Progenitor cell of endocrine pancreas (in vitro differentiated cells): ENCODE data around the gene SAPCD1. TPM values are rescaled to one million over a fixed set of nuclear protein-coding genes. Genes with fewer than 3 reads are reported as not detected.

Experiments
- DNase-seq: peaks from one replicate; pipeline ENCODE4 v3.0.0; 2021; ENCODE audit warnings: low spot score; ENCODE audit not compliant: unreplicated experiment
- H3K27ac Mint-ChIP-seq: 2 replicates; pipeline ENCODE4 v1.8.0; 2021; ENCODE audit warnings: mild to moderate bottlenecking, moderate library complexity, mixed read lengths
- H3K27me3 Mint-ChIP-seq: 2 replicates; pipeline ENCODE4 v1.8.0; 2021; ENCODE audit warnings: mixed read lengths
- H3K36me3 Mint-ChIP-seq: 2 replicates; pipeline ENCODE4 v1.8.0; 2022; ENCODE audit warnings: mixed read lengths; ENCODE audit not compliant: insufficient read depth
- H3K4me1 Mint-ChIP-seq: 2 replicates; pipeline ENCODE4 v1.8.0; 2021; ENCODE audit warnings: low read depth, mixed read lengths
- H3K4me3 Mint-ChIP-seq: 2 replicates; pipeline ENCODE4 v1.8.0; 2021; ENCODE audit warnings: low read depth, mild to moderate bottlenecking, moderate library complexity, mixed read lengths
- H3K9me3 Mint-ChIP-seq: 2 replicates; pipeline ENCODE4 v1.8.0; 2021; ENCODE audit warnings: low read depth, mixed read lengths
- CTCF ChIP-seq: fragments of 200-600 bp; sonication (generic); IDR thresholded peaks from one replicate; pipeline ENCODE4 v1.5.0; 2021; ENCODE audit warnings: antibody characterized with exemption, mild to moderate bottlenecking; ENCODE audit not compliant: unreplicated experiment
- total RNA-seq: library from RNA; stranded (reverse); gene quantifications from 2 replicates; pipeline ENCODE4 v1.2.1, GENCODE V29; 2021

The SAPCD1 gene
- total RNA-seq, 1 donor from 2014 or later, result 8.6 TPM

DNA sequence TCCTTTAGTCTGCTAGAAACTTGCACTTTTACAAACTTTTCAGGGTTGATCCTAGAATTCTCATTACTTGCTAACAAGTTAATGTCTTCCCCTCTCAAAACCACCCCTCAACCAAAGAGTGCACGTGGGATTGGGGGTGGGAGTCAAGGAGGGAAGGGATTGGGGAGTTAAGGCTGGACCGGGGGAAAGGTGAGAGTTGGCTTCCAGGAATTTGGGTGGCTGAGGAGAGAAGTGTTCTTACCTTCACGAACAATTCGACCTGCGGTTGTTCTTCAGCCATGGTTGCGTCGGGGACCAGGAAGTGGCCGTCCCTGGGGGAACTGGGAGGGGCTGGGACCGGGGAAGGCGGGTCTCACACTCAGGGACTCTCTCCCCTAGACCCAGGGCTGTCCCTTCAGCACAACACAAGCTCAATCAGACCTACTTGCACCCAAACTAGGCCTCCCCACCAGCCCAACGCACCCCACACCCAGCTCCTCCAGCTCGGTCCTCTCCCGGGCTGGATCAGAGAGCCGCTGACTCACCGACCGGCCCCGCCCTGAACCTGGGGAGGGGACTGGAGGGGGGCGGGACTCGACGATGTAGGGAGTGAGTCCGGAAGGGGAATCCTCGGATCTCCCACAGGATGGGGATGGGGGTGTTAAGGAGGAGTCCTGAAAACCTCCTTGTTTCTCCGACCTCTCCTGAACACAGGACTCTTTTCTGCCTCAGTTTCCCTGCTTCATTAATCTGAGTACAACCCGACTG, 26.3 kb upstream of the SAPCD1 start, which contains the start of gene CLIC1:
Gene CLIC1, minus strand, starts transcription at position 510 of the 747 bp plus-strand sequence. Its CDS starts 230 bp downstream, at position 280.
- peaks cover 49% of the 10 kb centered on the region for H3K4me1 Mint-ChIP-seq
- no peaks in the 10 kb centered on the region for H3K9me3 Mint-ChIP-seq
- H3K36me3 Mint-ChIP-seq, result peaks cover 16% of the 10 kb centered on the region
- H3K27ac Mint-ChIP-seq, result peak within 1 kb of the TSS; percentile 98
- peak within 1 kb of the TSS; percentile 99 for H3K4me3 Mint-ChIP-seq
- DNase-seq, result peak; percentile 35
- no peaks in the 10 kb centered on the region for H3K27me3 Mint-ChIP-seq
- no peak for TF ChIP-seq CTCF

- H3K36me3 Mint-ChIP-seq, result peaks cover 14% of the 10 kb centered on the region
- TF ChIP-seq CTCF, result no peak
- peaks cover 49% of the 10 kb centered on the region for H3K4me1 Mint-ChIP-seq
- no peak for DNase-seq
- peak overlapping the region; percentile 99 for H3K4me3 Mint-ChIP-seq
- H3K27ac Mint-ChIP-seq, result peak overlapping the region; percentile 98
- no peaks in the 10 kb centered on the region for H3K27me3 Mint-ChIP-seq
- H3K9me3 Mint-ChIP-seq, result no peaks in the 10 kb centered on the region
Observed at GRCh38 chr6:31736768-31737314, 25.6 kb upstream of the SAPCD1 start.

DNA sequence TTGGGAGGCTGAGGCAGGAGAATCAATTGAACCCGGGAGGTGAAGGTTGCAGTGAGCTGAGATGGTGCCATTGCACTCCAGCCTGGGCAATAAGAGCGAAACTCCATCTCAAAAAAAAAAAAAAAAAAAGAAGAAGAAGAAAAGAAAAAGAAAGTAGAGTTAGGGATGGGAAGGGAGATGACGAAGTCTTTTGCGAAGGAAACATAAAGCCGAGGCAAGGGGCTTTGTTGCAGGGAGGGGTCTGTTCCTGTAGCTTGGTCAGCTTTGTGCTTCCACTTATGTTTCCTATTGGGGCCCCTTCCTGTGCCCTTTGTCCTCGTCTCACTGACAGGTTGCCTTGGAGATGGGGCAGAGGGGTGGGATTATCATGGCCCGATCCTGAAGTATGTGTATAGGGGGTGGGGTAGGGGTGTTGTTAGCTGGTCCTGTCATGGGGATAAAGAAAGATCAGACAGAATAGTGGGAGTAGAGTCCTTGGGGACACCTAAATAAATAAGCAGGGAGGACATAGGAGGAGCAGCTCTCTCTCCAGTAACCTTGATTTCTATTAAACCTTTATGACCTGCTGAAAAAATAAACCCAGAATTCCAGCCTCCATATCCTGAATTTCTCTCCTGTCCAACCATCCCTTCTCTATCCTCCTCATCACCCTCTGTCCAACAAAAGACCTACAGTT, 25.0 kb upstream of the SAPCD1 start:
- no peak for DNase-seq
- TF ChIP-seq CTCF, result no peak
- Mint-ChIP-seq H3K4me1 (peaks cover 49% of the 10 kb centered on the region), H3K9me3 (no peaks in the 10 kb centered on the region), H3K4me3 (peak overlapping the region; percentile 99), H3K27ac (peak overlapping the region; percentile 98), H3K36me3 (peaks cover 10% of the 10 kb centered on the region), H3K27me3 (no peaks in the 10 kb centered on the region)

DNA sequence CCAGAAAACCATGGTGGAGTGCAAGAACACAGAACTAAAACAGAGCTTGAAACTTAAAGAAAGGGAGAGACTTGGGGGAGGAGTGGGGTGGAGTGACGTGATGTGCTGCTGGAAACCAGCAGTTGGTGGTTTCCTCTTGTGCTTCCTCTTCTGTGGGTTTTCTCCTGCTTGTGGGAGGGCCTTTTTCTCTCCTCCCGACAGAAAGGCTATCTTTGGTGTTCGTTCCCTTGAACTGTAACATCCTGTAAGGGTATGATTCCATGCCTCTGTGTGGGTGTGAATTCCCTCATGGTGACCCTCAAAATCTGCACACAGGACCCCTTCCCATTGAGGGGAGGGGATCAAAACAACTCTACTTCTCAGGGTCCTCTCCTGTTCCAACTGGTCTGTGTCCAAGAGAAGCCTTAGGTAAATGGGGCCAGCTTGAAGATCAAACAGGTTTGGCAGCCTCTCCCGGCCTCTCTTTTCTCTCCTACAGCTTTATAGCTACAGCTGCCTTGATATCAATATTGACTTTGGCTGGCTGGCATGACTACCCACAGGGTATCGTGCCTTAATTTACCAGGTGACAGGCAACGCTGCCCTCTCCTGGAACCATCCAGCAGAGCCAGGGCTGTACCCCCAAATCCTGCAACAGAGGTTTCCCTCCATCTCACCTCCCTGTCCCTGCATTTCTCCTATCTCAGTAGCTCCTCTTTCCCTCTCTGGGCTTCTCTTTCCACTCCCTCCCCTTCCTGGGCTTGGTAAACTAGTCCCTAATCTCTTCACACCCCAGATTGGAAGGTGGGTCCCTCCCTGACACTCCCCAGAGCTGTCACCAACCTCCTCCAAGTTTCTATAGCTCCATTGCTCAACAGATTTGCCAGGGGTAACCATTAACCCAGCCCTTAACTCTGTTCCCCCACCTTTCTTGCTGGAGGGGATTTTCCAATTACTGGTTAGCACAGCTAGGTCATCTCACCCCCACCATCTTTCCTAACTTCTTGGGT, 24.2 kb upstream of the SAPCD1 start:
- Mint-ChIP-seq H3K27ac (peak overlapping the region; percentile 98), H3K27me3 (no peaks in the 10 kb centered on the region), H3K4me1 (peaks cover 47% of the 10 kb centered on the region), H3K36me3 (peaks cover 8% of the 10 kb centered on the region), H3K4me3 (peak overlapping the region; percentile 99), H3K9me3 (no peaks in the 10 kb centered on the region)
- DNase-seq, result no peak
- TF ChIP-seq CTCF, result no peak
